Measurements from ENCODE around the gene ARRDC5. TPM values are rescaled to one million over a fixed set of nuclear protein-coding genes. Genes with fewer than 3 reads are reported as not detected.

ARRDC5 gene
- total and polyA plus RNA-seq, 2 of the 13 experiments (the other 11 are each of a cell fraction or from before 2014, with no cell fraction given) = not detected

DNA sequence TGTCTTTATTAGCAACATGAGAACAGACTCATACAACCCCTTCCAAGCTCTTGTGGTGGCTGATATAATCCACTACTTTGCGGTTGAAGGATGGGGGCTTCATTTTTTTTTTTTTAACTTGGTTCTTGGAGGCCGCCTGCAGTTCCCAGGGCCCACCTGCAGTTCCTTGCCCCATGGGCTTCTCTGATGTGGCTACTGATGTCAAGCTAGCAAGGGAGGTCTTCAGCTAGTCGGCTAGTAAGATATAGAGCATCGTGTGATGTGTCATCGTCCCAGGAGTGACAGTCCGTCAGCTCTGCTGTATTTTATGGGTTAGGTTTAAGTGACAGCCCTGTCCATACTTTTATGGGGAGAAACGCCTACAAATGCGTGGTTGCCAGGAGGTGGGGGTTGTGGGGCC lies 32.7 kb upstream of the ARRDC5 start (continued):
- TF ChIP-seq CBX2 (IDR thresholded peaks at IDR 0.05; ENCODE audit: low read depth, low read length) (no peak), CBX2 (CRISPR knock-in tag; IDR thresholded peaks at IDR 0.05; ENCODE audit: low read depth) (no peak), MXD1 (CRISPR knock-in tag; IDR thresholded peaks at IDR 0.05) (no peak), AHDC1 (CRISPR knock-in tag; IDR thresholded peaks at IDR 0.05; ENCODE audit: borderline replicate concordance) (no peak), TBX2 (CRISPR knock-in tag; IDR thresholded peaks at IDR 0.05; ENCODE audit: borderline replicate concordance) (no peak), ZNF619 (CRISPR knock-in tag; IDR thresholded peaks at IDR 0.05) (no peak), HNRNPLL (IDR thresholded peaks at IDR 0.05; ENCODE audit: low read depth, low read length, poor library complexity, severe bottlenecking) (no peak)
- TF ChIP-seq, protein P1, sequence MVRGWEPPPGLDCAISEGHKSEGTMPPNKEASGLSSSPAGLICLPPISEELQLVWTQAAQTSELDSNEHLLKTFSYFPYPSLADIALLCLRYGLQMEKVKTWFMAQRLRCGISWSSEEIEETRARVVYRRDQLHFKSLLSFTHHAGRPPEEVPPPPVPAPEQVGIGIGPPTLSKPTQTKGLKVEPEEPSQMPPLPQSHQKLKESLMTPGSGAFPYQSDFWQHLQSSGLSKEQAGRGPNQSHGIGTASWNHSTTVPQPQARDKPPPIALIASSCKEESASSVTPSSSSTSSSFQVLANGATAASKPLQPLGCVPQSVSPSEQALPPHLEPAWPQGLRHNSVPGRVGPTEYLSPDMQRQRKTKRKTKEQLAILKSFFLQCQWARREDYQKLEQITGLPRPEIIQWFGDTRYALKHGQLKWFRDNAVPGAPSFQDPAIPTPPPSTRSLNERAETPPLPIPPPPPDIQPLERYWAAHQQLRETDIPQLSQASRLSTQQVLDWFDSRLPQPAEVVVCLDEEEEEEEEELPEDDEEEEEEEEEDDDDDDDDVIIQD (CRISPR knock-in tag; IDR thresholded peaks at IDR 0.05; ENCODE audit: low read depth) = no peak
